CD4-positive, alpha-beta T cell treated with Interleukin-17A for 4 hours (primary cell): ENCODE measurements around the gene SIRPB2.
"Not testable (repeated sequence)": the region's sequence is repeated elsewhere in the genome, so short reads cannot be mapped to it uniquely, and the experiment has no call there.

ENCODE experiments used
- DNase-seq: peaks from one replicate; pipeline ENCODE4 v3.0.0-alpha.2; 2020; ENCODE audit warnings: mixed read lengths

SIRPB2 gene

DNA sequence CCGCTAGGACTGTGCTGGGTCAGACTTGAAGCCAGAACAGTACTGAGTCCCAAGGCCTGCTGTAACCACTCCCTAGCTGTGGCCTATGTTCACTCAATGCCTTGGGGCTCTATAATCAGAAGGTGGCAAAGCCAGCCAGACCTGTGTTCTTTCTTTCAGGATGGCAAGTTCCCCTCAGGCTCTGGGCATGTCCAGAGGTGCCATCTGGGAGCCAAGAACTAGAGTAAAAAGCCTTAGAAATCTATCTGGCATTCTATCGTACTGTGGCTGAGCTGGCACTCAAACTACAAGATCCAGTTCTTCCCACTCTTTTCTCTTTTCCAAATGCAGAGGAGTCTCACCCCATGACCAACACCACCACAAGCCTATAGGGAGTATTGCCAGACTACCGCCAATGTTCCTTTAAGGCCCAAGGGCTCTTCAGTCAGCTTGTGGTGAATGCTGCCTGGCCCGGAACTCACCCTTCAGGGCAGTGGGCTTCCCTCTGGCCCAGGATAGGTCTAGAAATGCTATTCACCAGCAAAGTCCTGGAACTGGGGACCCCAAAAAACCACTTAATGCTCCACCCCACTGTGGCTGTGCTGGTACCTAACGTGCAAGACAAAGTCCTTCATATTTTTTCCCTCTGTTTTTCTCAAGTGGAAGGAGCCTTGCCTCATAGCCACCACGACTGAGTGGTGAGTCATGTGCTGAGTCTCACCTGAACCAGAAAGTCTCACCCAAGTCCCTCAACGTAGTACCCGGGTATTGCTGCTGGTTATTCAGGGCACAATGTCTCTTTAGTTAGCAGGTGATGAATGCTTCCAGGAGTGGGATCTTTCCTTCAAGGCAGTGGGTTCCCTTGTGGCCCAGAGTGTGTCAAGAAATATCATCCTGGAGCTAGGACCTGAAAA lies 8.6 kb upstream of the SIRPB2 start:
- DNase-seq: no peak

DNA sequence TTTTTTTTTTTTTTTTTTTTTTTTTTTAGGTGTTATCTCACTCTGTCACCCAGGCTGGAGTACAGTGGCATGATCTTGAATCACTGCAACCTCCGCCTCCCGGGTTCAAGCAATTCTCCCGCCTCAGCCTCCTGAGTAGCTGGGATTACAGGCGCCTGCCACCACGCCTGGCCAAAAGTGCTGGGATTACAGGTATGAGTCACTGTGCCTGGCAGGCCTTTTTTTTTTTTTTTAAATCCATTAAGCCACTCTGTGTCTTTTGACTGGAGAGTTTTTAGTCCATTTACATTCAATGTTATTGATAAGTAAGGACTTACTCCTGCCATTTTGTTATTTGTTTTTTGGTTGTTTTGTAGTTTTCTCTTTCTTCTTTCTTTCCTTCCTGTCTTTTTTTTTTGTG lies 6.2 kb upstream of the SIRPB2 start:
- DNase-seq: not testable (repeated sequence)

DNA sequence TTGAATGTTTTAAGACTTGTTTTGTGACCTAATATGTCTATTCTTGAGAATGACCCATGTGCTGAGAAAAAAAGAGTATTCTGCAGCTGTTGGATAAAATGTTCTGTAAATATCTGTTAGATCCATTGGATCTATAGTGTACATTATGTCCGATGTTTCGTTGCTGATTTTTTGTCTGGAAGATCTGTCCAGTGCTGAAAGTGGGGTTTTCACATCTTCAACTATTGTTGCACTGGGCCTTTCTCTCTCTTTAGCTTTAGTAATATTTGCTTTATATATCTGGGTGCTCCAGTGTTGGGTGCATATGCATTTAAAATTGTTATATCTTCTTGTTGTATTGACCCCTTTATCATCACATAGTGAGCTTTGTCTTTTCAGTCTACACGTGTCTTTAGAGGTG lies 5.7 kb upstream of the SIRPB2 start:
- DNase-seq: no peak

DNA sequence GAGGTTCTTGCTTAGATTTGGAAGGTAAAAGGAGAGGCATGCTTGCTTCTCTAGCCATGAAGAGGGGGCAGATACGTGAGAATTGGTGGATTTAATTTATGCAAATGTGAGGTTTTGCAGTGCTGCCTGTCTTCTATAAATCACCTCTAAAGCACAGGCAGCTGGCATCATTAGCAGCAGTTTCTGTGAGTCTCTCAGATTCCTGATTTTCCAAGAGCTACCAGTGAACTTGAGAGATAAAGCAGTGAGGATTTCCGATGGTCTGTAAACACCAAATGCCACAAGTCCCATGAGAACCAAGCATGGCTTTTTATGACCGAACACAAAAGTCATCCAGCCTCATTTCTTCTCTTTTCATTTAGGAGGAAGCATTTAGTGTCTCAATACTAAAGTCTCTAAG lies 3.2 kb upstream of the SIRPB2 start:
- no peak for DNase-seq

DNA sequence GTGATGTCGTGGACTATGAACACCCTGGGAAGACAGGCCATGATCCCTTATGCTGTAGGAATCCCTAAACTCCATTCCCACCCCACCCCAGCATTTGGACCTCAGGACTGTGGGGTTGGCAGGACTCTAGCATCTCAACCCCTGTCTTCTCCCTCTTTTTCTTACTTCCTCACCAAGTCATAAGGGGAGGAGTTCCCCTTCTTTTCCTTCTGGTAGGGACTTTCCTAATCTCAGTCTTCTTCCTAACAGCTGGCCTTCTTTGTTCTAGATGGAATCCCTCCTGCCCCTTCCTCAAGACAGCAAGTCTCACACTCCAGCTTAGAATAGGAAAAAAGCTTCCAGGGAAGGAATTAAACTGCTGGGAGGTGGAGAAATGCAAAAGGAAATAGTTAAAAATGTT lies 2.3 kb upstream of the SIRPB2 start:
- no peak for DNase-seq

DNA sequence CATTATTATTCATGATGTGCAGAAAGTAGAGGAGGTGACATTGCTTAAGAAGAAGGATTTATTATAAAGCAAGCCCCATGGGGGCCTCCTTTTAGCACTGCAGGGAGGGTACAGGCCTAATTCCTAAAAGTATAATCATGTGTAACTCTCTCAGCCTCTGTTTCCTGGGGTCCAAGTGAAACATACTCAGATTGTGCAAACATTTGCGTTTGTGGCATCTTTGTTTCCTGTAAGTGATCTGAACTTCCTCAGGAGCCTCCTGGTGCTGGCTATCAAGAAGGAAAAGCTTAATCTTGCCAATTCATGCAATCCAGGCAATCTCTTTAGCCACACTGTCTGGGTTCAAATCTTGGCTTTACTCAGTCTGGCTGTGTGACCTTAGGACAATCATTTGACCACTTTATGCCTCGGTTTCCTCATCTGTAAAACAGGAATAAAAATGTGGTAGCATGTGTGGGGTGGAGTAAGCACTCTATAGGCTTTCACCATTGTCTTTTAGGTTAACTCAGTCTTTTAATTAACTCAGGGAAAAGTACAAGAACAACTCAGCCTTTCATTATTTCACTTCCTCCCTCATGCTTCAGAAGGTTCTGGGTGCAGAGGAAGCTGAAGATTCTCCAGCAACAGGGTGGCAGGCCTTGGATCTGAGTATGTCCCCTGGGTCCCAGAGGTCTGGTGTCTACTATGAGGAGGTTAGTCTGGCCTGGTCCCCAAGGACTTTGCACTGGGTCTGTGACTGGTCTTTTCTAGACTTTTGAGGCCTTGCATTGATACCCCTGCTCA lies 831 bp upstream of the SIRPB2 start:
- DNase-seq: no peak

DNA sequence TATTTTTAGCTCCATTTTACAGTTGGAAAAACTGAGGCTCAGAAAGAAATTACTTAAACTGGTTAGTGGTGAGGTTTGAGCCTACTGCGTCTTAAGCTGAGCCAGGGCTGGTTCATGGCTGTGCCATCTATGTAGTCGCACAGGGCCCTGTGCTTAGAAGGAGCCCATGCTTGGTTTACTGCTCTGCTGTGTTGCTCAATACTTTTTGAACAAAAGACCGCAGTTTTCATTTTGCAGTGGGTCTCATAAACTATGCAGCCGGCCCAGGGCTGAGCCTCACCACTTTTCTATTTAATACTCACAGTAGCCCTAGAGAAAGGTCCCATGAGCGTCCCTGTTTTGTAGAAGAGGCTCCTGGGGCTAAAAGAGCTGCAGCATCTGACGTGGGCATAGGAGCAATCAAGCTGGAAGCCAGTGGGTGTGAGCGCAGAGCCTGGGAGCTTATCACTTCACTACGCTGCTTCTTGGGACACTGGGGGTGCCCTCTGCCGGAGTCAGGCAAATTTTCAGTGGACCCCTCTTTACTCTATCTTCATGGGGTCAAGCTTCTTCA lies 501 bp downstream of the SIRPB2 start:
- DNase-seq: no peak

DNA sequence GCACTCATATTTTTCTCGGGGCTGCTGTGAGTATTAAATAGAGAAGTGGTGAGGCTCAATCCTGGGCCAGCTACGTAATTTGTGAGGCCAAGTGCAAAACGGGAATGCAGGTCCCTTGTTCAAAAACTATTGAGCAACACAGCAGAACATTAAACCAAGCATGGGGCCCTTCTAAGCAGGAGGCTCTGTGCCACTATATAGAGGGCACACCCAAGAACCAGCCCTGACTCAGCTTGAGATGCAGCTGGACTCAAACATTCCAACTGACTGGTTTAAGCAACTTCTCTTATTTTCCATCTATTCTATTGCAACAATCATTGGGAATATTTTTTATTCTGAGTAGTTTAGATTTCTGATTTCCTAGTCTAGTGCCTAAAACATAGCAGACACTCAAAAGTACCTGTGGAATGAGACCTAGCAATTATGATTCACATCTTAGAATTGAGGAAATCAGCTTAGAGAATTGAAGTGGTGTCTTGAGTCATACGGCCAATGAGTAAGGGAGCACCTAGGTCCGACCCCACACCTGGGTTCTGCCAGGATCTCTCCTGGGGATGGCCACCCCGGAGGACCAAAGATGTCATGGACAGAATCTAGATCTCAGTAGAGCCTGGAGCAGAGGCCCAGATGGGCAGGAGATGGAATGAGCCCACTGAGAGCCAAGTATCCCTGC lies 1.3 kb downstream of the SIRPB2 start:
- no peak for DNase-seq

DNA sequence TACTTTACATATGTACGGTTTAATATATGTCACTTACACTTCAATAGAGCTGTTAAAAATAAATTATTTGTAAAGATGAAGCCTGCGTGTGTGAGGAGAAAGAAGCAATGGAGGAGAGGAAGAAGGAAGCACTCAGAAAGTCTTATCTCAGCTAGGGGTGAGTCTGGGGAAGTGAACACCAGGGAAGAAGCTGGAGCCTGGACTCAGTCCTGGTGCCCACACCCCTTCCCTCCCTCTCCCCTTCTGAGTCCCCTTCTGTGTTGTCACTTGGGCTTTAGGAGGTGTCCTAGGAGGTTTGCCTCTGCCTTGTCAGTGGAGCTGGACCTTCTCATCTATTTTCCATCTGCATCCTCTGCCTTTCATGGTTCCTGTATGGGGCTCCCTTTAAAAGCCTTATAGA lies 1.9 kb downstream of the SIRPB2 start:
- no peak for DNase-seq

DNA sequence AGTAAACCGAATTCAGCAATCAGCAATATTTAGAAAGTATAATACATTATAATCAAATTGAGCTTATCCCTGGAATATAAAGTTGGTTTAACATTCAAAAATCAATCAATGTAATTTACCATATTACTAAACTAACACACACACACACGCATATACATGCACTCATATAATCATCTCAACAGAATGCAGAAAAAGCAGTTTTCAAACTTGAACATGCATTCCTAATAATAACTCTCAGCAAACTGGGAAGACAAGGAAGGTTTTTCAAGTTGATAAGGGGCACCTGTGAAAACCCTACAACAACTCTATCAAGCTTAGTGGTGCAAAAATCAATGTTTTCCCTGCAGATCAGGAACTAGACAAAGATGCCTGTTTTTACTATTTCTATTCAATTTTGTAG lies 4.7 kb downstream of the SIRPB2 start:
- DNase-seq: no peak

DNA sequence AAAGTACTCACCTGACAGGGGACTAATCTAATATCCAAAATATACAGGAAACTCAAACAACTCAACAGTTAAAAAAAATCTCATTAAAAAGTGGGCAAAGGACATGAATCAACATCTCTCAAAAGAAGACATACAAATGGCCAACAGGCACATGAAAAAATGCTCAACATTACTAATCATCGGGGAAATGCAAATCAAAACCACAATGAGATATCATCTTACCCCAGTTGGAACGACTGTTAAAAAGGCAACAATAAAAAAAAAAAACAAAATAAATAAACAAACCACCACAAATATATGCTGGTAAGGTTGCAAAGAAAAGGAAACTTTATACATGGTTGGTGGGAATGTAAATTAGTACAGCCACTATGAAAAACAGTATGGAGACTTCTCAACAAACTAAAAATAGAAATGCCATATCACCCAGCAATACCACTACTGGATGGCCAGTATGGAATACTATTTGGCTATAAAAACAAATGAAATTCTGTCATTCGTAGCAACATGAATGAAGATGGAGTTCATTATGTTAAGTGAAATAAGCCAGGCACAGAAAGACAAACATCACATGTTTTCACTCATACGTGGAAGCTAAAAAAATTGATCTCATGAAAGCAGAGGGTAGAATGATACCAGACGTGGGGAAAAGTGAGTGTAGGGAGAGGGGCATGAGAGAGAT lies 6.6 kb downstream of the SIRPB2 start:
- no peak for DNase-seq

DNA sequence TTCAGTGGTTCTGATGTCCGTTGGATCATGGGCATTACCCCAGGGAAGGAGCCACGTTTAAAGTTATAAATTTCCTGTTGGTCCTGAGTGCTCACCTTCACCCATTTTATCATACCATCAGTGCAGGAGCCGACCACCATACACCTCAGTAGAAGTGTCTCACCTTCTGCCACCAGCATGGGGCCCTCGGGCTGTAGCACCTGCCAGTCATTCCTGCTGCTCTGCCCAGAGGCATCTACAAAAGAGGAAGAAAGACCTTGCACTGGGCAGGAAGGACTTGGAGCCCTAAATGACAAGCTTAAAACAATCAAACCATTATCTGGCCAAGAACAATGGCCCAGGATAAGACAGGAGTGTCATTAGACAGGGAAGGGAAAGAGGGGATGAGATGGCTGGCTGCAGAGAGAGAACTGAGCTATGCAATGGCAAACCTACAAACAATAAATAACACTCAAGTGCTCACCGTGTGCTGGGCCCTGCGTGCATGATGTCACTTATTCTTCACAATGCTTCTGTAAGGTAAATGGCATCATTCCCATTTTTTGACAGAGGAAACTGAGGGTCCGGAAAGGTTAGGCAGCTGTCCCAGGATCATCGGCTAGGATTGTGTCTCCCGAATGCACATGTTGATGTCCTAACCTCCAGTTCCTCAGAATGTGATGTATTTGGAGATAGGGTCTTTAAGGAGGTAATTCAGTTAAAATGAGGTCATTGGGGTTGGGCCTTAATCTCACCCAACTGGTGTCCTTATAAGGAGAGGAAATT lies 11.2 kb downstream of the SIRPB2 start:
- no peak for DNase-seq

DNA sequence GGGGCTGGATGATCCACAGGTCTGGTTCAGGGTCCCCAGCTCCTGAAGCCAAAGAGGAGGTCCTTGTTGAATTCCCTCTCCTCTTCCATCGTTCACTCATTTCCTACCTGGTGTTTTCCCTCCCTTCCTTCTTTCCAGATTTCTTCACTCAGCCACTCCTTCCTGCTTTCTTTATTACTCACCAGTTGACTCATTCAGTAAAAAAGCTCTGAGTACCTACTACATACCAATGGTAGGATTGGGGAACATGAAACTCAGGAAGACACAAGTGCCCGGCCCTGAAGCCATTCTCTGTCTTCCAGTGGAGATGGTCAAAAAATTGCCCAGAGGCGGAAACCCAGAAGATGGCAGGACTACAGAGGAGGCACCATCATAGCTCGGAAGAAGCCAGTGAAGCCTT lies 12.7 kb downstream of the SIRPB2 start:
- DNase-seq: no peak

DNA sequence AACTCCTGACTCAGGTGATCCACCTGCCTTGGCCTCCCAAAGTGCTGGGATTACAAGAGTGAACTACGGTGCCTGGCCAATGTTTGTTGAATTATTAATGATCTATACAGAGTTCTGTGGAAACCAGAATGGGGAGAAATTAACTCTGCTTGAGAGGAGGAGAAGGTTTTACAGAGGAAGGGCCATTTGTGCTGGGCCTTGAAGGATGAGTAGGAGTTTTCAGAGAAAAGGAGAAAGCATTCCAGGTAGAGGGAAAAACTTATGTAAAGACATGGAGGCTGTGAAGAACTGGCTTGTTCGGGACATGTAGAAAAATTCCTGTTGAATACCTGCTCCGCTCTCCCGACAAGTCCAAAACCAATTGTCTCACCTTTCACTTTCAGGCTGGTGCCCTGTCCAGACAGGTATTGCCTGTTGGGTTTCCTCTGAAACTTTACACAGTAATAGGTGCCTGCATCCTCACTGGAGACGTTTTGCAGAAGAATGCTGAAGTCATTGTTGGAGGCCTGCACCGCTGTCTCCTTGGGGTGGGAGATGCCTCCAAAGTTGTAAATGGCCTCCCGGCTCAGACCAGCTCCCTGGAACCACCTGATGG lies 13.2 kb downstream of the SIRPB2 start:
- no peak for DNase-seq

DNA sequence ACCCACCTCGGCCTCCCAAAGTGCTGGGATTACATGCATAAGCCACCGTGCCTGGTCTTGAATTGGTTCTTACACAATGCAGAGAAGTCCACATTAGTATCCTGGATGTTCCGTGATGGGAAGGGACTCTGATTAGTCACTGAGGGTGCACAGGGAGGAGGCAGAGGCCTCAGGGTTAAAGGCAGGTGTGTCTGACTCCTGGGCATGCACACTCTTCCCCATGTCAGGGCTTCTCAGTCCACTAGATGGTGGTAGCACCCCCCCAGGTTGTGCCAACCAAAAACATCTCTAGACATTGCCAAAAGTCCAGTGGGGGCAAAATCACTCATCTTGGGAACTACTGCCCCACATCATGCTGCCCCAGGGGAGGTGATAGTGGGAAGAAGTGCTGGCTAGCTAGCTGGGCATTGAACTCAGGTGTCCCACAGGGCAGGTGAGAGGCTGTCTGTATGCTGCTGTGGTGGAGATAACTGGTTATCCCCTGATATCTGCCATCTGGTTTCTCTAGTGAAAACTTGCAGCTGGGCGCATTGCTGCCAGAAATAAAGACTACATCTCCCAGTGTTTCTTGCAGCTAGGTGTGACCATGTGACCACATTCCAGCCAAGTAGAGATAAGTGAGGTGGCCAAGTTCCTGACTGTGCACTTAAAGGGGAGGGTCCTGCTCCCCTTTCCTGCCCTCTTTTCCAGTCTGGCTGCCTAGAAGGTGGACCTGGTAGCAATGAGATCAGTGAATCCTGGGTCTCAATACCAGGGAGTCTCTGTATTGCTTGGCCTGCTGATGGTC lies 16.2 kb downstream of the SIRPB2 start:
- DNase-seq: no peak

DNA sequence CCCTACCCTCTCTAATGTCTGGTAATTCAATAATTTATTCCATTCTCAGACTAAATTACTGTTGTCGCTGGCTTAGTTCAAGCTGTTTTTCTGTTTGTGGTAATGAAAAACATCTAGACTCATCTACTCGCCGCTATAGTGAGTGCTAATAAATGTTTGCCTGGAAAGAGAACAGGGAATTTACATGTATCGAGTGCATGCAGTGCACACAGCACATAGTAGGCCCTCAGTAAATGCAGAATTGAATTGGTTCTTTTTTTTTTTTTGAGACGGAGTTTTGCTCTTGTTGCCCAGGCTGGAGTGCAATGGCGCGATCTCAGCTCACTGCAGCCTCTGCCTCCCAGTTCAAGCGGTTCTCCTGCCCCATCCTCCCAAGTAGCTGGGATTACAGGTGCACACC lies 16.9 kb downstream of the SIRPB2 start:
- no peak for DNase-seq

DNA sequence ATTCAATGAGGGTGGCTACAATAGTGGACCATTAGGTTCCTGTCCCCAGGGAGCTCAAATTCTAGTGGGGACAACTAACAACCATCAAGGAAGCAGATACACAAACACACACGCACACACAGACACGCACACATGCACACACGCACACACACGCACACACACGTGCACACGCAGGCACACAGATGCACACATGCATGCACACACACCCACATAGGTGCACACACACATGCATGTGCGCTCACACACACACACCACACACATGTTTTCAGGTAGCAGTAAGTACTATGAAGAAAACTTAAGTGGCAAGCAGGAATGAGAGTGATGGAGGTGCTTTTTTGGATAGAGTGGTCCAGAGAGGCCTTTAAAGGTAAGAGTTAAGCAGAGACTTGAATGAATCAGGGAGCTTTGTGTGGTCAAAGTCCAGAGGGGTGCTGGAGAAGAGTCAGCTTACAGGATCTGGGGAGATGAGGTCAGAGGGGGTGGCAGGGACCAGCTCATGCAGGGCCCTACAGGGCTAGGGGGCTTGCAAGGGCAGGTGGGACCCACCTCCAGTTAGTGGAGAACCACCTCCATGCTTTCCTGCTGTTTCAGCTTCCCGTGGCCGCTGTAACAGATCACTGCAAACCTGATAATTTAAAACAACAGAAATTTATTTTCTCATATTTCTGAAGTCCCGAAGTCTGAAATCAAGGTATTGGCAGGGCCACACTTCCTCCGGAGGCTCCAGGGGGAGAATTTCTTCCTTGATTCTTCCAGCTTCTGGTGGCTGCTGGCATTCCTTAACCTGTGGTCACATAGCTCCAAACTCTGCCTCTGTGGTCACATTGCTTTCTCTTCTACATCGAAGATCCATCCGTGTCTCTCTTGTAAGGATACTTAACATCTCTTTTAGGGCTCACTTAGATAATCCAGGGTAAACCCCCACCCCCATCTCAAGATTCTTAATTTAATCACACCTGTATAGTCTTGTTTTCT lies 17.7 kb downstream of the SIRPB2 start:
- DNase-seq: no peak

DNA sequence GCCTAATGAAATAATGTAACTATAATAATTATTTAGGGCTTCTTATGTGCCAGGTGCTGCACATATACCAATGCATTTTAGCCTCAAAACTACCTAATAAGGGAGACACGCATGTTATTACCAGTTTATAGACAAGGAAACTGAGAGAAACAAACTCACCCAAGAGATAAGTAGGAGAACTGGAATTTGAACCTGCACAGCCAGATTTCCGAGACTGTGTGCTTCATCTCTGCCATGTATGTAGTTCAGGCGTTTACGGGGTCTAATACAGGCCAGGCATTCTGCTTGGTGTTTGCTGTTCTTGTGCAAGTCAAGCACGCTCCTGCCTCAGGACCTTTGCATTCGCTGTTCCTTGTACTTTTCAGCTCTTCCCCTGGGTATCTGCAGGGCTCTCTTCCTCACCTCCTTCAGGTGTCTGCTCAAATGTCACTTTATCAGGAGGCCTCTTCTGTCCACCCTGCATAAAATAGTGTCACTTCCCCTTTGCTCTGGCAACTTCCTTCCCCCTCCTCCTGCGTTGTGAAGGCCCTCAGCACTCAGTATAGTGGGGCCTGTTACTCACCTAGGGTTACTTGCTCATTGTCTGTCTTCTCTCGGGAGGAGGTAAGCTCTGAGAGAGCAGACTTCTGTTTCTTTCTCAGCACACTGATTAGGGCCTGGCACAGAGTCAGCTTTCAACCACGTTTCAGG lies 18.5 kb downstream of the SIRPB2 start:
- DNase-seq: no peak

DNA sequence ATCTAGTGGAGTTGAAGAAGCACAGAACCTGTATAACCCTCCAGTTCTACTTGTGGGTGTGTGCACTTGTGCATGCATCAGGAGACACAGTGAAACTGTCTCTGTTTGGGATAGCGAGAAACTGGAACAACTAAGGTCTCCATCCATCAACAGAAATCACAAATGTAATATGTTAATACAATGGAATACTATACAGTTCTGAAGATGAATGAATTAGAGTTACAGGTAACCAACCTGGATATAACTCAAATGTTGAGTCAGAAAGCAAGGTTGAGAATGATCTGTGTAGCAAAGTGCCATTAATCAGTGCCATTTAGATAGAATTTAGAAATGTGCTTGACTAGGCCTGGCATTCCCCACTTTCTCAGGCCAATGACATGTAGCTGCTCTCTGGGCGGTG lies 20.0 kb downstream of the SIRPB2 start:
- no peak for DNase-seq
